ENCODE results near the gene PLEKHG5.
A peak's percentile ranks its signal among the peaks of the same experiment; 100 is the strongest.
"Not testable (repeated sequence)": the region's sequence is repeated elsewhere in the genome, so short reads cannot be mapped to it uniquely, and the experiment has no call there.

Gene PLEKHG5

DNA sequence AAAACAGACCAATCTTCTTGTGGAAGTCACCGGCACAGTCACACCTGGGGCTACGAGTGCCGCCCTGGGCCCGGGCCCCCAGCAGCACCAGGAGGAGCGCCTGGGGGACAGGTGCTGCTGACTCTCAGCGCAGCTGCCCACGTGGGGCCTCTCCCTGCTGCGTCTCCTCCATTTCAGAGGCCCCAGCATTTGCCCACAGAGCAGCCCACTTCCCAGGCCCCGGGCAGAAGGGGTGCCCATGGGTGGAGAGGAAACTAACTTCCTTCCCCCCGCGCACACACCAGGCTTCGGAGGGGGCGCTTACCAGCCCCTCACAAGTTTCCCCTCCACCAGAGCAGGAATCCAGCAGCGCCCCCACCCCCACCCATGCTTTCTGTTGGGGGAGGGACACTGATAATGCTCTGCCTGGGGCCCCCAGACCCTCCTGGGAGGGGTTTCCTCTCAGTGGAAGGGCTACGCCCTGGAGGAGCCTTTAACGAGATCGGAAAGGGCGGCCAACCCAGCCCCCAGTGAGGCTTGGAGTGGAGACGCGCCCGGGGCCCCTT is 25.9 kb downstream of the PLEKHG5 start:
- DNase-seq (ENCODE audit: insufficient read length, low spot score) = no peak
- no peak for FAIRE-seq

DNA sequence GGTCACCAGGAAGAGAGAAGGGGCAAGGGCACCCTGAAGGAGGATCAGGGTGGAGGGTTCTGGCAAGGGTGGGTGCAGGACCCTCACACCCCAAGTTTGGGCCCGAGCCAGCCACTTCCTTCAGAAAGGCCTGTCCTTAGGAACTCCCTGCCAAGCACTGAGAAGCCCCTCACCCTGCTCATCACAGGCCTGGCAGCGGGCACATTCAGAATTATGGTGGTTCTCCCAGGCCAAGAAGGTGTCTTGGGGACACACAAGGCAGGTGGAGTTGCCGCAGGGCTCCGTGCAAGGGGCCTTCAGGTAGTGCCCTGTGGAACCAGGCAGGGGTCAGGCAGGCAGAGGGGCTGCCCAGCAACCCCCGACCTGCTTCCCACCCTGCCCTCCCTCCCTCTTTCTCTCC is 26.6 kb downstream of the PLEKHG5 start:
- DNase-seq (ENCODE audit: insufficient read length, low spot score) (no peak), FAIRE-seq (no peak)

DNA sequence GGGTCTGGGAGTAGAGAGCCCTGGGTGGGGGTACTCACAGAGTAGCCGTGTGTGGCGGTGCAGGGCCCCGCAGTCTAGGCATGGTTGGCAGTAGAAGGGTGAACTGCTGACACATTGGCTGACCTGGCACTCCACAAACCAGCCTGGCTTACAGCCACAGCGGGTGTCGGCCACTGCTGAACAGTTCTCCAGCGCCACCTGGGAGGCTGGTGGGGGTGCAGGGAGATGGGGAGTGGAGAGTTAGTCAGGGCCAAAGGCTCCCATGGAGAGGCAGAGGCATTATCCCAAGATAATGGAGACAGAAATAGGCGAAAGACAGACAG is 27.0 kb downstream of the PLEKHG5 start:
- FAIRE-seq (no peak), DNase-seq (ENCODE audit: insufficient read length, low spot score) (no peak)

DNA sequence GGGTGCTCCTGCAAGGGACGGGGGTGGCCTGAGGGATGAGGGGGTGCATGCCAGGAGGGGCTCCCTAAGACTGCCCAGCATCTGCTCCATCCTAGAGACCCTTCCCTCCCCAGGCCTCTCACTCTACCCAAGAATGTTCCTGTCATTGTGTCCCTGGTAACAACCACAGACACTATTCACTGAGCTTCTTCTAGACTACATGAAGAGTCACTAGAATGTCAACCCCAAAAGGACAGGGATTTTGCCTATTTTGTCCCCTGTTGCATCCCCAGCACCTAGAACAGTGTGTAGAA is 28.4 kb downstream of the PLEKHG5 start:
- DNase-seq (ENCODE audit: insufficient read length, low spot score) (no peak), FAIRE-seq (no peak)

DNA sequence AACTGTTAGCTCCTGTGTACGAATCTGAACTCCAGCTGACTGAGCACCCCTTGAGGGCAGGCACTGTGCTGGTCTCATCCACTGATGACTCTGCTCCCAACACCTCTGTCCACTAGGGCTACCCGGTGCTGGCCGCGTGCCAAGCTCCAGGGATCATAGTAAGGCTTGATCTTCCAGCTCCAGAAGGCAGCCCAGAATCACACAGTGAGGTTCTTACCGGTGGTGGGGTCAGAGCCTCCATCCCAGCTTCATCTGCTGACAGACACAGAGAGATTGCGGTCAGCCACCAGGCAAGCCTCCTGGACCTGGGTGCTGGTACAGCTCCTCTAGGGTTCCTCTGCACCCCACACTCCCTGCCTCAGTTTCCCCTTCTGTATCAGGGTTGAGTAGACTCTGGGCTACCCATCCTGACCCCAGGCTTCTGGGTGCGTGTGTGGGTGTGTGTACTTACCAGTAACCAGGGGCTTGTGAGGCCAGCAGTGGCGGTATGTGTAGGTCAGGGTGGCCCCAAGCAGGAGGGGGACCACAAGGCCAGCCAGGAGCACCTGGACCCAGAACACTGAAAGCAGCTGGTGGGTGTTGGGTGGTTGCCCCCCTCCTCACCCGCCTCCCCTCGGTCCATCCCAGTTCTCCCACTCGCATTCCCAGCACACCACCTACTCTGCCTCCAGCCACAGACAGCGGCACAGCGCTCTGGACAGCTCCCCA is 28.9 kb downstream of the PLEKHG5 start:
- FAIRE-seq = no peak
- no peak for DNase-seq (ENCODE audit: insufficient read length, low spot score)

DNA sequence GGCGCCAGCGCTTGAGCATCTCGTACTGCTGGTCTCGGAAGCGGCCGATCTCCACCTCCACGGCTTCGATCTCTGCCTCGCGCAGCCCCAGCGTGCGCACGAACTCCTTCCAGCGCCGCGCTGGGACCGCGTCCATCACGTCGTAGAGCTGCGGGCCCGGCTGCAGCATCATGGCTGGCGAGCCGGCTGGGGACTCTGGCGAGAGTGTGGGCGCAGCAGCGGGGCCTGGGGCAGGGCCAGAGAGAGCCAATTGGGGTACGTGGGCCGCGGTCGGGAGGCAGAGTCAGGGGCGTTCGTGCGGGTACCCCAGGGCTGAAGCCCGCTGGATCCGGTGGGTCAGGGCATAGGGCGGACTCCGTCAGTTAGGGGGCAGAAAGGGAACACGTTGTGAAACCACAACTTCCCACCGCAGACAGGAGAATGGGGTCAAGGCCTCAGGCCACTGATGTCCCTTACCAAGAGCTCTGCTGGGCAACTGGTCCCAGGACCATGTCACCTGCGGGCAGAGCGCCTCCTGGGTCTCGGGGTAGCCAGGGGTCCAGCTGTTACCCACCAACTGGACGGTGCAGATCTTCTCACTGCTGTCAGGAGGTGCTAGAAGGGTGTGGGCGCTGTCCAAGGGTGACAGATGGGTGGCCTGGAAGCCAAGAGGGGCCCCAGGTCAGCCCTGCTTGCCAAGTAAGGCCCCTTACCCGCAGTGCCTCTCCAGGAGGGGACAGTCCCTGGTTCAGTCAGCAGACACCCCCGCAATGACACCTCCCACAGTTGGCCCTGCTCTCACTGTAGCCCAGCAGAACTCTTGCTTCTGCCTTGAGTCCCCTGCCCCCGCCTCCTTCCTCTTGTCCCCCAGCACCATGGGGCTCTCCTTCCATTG is 29.7 kb downstream of the PLEKHG5 start:
- DNase-seq (ENCODE audit: insufficient read length, low spot score) = no peak
- FAIRE-seq = no peak

DNA sequence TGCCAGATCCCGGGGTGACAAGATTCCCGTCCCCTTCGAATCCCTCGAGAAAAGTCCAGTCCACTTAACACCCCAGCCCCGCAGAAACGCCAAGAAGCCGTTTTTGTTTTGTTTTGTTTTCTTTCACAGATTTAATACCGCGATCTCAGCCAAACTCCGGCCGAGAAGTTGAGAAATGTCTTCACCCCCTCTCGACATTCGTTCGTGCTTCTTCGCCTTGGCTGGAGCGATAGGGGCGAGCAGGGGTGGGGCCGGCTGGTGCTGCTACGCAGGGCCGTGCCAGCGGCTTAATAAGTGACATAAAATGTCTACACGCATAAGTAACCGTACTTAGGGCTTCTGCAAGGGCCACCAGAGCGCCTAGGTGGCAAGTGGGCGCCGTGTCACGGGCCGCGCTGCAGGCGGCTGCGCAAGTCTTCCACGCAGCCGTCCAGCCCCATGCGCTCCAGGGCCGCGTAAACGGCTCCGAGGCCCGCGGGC is 30.4 kb downstream of the PLEKHG5 start:
- DNase-seq (ENCODE audit: insufficient read length, low spot score) = no peak
- FAIRE-seq = no peak

DNA sequence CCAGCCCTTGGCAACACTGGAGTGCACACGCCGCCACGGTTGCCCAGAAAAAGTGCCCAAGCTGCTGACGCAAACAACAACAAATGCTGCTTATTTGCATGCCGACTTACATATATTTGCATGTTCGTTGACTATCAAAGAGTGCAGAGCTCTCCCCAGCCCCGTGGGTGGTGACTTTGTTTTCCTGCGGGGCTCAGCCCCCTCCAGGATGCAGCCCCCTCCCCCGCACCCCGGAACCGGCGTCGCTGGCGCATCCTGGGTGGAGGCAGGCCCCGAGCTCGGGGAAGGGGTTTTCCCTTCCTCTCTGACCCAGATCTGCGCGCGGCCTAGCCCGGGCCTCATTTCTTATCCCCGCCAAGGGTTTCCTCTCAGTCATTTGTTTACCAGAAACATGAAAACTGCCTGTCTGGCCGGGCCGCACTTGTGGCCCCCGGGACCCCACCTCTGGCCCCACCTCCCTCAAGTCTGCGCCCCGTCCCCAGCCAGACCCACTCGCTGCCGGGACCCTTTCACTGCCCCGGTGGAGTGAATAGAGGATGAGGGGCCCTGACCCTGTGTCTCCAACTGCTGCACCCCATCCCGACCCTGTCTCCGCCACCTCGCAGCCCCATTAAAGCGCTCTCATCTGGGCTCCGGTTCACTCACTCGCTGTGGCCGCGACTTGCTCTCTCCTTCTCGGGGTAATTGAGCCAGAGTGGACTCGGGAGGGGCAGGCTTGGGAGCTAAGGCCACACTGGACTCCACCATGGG is 31.0 kb downstream of the PLEKHG5 start:
- DNase-seq (ENCODE audit: insufficient read length, low spot score) = no peak
- no peak for FAIRE-seq

DNA sequence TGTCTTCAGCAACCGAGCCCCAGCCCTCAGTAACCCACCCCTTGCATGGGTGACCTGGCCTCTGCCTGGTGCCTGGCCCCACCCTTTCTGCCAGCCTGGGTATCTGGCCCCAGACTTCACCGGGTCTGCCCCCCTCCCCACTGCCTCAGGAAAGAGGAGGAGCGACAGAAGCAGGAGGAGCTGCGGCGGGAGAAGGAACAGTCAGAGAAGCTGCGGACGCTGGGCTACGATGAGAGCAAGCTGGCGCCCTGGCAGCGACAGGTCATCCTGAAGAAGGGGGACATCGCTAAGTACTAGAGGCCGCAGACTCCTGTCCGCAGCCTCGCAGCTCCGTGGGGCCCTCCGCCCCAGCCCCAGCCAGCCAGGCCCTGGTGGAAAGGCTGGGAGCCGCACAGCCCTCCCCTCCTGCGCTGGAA is 31.6 kb downstream of the PLEKHG5 start:
- no peak for DNase-seq (ENCODE audit: insufficient read length, low spot score)
- no peak for FAIRE-seq

DNA sequence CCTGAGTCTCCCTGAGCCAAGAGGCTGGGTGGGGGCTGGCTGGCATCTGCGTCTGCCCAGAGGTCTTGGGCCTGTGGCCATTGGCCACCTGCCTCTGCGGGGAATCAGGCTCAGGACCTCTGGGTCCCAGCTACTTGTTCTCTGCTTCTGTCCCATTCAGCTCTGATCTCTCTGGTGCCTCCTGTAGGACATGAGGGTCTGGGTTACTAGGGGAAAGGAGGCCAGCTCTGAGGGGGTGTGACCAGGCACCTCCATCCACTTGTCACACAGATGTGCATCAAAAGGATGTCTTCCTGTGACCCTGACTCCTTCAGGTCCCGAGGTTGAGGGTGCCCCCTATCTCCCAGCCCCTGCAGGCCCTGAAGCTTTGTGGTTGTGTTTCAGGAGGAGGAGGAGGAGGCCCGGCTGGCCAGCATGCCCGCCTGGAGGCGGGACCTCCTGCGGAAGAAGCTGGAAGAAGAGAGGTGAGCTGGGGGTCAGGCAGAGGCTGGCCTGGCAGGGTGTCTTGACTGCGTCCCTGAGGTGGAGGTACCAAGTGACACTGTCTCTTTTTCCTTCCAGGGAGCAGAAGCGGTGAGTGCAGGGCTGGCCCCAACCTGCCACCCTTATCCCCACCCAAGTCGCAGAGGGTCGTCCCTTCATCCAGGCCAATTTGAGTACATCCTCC is 34.5 kb downstream of the PLEKHG5 start:
- no peak for FAIRE-seq
- DNase-seq (ENCODE audit: insufficient read length, low spot score) = no peak

DNA sequence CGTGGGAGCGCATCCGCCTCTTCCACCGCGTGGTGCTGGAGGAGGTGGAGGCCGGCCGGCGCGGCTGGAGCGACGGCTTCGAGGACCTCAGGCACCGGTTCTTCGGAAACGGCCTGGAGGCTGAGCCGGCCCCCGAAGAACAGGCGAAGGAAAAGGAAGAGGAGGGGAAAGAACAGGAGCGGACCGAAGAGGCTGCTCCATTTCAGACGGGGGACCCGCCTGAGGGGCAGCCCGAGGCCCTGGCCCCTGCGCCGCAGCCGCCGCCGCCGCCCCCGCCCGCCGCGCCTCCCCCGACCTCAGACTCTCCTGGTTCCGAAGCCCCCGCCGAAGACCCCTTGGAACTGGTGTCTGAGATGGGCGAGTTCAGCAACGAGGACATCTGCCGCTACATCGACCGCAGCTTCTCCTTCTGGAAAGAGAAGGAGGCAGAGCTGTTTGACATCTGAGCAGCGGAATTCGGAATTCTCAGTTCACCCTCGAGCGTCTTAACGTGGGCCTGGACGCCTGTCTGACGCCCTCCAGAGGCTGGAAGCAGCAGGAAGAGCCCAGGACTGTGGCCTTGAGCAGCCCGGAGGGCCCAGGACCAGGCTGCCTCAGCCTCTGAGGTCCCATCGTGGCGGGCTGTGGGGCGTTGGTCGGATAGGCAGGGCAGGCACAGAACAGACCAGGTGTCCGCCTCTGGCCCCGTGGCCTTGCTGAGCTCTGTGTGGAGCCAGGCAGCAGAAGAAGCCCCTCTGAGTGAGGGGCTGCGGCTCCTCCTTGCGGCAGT is 35.5 kb downstream of the PLEKHG5 start:
- DNase-seq (ENCODE audit: insufficient read length, low spot score) = not testable (repeated sequence)
- FAIRE-seq = peak; percentile 58

DNA sequence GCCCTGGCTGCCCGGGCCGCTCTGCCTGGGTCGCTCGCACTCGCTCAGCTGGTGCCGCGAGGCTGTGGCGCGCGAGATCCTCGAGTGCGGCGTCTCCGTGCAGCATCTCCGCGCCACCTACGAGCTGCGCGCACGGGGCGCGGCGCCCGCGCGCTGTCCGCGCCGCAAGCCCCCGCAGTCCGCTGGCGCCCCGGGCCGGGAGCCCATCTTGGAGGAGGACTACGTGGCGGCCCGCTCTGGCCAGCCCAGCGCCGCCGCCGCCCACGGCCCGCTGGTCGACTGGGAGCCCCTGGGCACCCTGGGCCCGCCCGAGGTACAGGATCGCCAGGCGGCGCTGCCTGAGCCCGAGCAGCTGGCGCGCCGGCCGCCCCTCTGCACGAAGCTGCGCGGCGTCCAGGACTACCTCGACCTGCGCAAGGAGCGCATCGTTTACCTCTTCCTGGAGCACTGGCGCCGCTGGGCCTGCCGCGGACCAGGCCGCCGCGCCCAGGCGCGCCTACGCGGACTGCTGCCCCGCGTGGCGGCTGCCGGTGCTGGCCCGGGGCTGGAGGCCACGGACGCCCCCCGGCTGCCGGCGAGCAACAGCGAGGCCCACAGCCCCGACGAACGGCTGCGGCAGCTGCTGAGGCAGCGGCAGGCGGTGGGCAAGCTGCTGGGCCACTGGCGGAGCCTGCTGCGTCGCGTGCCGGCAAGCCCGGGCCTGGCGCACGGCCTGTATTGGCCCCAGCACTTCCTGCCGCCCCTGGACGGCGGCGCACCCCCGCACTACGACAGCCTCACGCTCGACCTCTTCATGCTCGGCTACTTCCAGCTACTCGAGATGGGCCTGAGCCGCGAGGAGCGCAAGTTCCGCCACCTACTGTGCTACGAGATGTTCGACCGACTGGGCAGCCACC is 36.4 kb downstream of the PLEKHG5 start:
- FAIRE-seq (no peak), DNase-seq (ENCODE audit: insufficient read length, low spot score) (no peak)

DNA sequence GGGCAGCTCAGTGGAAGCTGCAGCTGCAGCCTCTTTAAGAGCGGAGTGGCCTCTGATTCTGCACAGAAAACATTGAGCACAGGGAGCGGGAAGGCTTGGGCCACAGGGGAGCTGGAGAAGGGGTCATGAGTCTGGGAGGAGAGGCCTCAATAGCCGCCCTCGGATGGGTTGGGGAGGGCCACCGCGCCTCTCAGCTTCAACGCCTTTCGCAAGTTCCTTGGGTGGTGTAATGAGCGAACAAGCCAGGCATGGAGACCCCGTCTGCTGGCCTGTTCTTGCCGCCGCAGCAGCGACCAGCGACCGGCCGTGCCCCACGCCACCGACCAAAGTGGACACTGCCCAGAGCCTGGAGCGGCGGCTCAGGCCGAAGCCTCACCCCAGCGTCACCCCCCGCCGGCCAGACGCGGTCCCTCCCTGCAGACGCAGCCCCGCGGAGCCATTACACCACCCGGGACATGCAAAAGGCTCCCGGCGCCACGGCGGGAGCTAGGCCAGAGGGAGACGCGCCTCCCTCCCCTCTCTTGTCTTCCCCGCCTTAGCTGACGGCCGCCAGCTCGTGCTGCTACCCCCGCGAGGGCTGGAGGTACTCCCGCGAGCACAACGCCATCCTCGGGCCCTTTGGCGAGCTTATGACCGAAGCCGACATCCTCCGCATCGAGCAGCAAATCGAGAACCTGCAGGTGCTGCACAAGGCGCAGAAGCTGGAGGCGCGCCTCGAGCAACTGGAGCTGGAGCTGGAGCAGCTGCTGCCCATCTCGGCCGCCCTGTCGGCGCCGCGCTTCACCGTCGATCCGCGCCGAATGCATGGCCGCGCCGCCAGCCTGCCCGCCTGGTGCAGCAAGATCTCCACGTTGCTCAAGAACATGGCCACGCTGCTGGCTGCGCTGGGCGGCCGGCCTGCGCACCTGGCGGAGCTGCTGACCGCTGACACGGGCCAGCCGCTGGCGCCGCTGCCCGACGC is 37.3 kb downstream of the PLEKHG5 start:
- not testable (repeated sequence) for FAIRE-seq; DNase-seq (ENCODE audit: insufficient read length, low spot score)

DNA sequence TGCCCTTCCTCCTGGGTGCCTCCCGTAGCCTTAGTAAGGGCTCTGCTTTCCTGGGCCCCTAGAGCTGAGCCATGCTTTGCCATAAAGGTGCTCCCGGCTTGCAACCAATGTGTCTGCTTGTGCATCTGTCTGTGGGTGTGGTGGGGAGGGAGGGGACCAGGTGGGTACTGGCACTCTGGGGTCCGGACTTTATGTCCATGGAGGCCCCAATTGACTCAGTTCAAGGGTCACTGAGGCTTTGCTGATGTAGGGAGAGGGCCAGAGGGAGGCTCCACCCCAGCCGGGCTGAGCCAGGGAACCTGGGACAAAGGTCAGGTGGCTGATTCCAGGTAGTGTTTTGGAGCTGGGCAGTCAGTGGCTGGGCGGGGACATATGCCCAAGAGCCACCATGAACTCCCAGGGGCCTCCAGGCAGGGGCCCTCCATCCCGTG is 40.5 kb downstream of the PLEKHG5 start:
- FAIRE-seq (no peak), DNase-seq (ENCODE audit: insufficient read length, low spot score) (no peak)

DNA sequence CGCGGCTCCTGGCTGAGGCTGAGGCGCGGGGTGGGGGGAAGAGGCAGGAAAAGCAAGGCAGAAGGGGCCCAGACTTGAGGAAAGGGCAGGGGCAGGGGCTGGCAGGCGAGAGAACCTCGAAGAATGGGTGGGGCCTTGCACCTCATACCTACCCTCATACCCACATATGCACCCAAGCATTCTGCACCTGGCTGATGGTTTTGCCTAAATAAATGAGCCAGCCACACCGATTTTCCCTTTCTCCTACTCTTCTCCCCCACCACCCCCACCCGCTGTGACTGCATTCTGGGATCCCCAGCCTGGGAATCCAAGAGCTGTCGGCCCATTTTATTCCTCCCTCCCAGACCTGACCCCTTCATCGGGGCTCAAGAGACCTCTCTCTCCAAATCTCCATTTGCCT is 41.0 kb downstream of the PLEKHG5 start:
- not testable (repeated sequence) for DNase-seq (ENCODE audit: insufficient read length, low spot score); FAIRE-seq

DNA sequence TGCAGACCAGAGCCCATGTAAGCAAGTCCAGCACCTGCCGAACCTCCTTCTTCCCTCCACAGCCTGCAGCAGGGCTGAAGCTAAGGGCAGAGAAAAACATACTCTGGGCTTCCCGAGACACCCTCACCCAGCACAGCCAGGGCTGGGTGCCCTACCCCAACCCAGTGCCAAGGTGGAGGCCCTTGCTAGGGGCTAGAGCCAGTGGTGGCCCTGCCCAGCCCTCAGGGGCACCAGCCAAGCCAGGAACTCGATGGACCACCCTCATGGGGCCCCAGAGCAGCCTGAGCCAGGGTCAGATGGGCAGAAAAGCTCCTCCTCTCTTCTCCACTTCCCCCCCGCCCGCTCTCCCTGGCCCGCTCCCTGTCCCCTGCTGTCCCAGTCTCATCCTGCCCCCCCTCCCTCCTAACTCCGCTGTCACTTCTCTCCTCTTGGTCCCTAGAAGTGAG is 41.4 kb downstream of the PLEKHG5 start:
- no peak for FAIRE-seq
- DNase-seq (ENCODE audit: insufficient read length, low spot score) = no peak

DNA sequence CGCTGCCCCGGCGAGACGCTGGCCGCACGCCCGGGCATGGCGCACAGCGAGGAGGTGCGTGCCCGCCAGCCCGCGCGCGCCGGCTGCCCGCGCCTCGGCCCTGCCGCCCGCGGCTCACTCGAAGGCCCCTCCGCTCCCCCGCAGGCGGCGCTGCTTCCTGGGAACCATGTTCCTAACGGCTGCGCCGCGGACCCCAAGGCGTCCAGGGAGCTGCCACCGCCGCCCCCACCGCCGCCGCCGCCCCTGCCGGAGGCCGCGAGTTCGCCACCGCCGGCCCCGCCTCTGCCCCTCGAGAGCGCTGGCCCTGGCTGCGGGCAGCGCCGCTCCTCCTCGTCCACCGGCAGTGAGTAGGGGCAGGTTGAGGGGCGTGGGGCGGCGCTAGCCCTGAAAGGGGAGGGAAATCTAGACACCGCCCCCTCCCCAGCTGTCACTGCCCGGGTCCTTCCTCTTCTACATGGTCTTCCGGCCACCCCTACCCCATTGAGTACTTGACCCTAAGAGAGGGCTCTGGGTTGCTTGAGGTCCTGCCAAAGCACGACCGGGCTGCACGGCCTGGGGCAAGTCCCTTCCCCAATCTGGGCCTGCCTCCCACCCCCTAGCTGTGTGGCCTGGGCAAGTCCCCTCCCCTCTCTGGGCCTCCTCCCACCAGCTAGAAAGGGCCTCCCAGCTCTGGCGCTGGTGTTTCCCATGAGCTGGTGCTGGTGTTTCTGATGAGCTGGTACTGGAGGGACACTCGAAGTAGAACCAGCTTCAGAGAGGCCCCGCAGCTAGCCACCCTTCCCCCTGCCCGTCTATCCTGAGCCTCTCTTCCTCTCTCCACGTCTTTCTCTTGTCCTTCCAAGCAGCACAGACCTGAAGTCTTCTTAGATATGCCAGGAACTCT is 42.5 kb downstream of the PLEKHG5 start:
- DNase-seq (ENCODE audit: insufficient read length, low spot score) (no peak), FAIRE-seq (no peak)
